ENCODE results near the gene PPM1E.
"Not testable (repeated sequence)": the region's sequence is repeated elsewhere in the genome, so short reads cannot be mapped to it uniquely, and the experiment has no call there.

Gene PPM1E

DNA sequence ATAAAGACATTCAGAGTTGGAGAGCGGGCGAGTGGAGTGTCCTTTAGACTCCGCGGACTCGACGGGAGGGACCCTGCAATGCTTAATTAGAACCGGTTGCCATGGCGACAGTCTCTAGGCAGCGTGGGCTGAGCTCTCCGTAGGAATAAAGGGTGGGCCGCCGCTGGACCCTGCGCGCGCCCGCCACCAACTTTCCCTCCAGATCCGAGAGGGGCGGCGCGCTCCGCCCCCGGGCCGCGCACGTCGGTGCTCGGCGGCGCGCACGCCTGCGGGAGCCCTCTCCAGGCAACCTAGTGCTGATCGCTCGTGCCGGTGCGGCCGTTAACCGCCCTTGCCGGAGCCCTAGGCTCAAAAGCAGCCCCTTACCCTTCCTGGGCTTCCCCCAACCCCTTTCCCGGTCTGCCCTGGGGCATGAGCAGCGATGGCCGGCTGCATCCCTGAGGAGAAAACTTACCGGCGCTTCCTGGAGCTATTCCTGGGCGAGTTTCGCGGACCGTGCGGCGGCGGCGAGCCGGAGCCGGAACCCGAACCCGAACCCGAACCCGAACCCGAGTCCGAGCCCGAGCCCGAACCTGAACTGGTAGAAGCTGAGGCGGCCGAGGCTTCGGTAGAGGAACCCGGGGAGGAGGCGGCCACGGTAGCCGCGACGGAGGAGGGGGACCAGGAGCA lies at the start of gene PPM1E:
TSS of gene PPM1E (plus strand) at position 278 of the 669 bp plus-strand sequence.
- DNase-seq (ENCODE audit: extremely low read depth in 1 of 2, low read depth in 1 of 2) = peak in 1 of 2 donors; percentile 14

DNA sequence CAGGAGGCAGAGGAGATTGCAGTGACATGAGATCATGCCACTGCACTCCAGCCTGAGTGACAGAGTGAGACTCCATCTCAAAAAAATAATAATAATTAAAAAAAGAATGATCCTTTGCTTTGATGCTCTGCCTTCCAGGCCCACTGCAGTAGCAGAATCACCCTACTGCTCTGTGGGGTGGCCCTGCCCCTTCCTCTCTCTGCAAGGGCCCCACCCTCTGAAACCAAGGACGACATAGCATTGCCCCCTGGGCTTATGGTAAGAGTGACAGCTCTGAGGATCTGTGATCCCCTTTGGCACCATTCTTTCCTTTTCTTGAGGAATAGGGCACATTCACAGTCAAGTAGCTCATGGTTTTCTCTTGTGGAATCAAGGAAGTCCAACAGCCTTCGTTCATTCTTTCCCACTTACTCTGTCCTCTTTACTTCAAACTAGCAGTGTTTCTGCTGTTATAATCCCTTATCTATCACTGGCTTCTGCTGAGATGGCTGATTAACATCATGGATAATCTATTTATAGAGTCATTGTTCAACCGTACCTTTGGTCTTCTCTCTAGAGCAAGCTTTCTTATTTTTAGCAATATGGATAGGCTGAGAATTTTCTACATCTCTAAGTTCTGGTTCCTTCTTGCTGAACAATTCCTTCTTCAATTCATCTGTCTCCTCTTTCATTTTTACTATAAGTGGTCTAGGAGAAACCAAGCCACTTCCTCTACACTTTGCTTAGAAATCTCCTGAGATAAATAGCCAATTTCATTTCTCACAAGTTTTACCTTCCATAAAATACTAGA lies 49.1 kb upstream of the PPM1E start:
- DNase-seq (ENCODE audit: extremely low read depth in 1 of 2, low read depth in 1 of 2) = no peak

DNA sequence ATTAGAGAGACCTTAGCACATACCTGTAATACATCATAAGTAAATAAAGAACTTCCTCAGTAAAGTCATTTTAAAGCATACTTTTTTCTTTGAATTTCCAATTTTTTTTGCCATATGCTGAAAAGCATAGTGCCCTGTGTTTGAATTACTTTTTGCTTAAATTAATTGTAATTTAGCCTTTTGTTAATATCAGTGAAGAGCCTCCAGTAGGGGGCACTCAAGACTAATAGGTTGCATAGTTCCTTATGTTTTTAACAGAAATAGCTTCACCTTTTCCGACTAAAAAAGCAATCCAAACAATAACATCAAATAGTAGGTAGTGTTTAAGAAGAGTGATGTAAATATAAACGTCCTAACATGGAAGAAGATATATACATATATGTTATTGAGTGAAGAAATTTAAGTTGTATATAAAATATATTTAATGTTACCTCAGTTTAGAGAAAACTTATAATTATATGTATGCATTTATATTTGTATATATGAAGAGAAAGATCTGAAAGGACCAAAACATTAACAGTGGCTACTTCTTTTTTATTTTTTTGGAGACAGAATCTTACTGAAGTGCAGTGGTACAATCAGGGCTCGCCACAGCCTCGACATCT lies 44.6 kb upstream of the PPM1E start:
- peak in 1 of 2 donors; percentile 4 for DNase-seq (ENCODE audit: extremely low read depth in 1 of 2, low read depth in 1 of 2)

DNA sequence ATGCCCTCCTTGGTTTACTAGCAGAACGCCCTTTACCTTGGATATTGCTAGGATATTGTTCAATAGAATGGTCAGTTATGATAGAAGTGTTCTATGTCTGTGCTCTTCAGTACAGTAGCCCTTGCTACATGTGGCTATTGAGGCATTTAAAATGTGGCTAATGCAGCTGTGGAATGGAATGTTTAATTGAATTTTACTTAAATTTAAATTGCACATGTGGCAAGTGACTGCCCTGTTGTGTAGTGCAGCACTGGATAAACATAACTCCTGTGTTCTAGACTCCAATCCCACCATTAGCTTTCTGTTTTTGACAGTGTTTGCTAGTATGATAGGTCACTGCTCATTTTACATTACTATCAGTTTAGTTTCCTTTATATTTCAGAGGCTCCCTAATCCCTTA lies 33.4 kb upstream of the PPM1E start:
- no peak for DNase-seq (ENCODE audit: extremely low read depth in 1 of 2, low read depth in 1 of 2)

DNA sequence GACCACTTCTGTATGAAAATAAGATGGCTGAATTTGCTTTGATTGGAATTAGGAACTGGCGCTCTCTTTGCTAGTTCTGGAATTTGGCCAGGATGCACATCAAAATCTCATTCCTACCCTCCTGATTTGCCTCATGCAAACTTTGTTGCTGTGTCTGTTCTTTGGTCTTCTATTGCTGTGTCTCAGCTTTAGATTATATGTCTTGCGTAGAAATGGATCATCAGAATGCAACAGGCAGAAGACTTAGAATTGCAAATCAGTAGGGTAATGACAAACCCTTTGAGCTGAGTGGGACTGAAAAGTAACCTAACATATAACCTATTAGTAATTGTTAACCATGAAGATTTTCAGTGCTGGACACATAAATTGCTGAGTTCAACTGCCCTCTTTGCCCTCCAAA lies 33.0 kb upstream of the PPM1E start:
- no peak for DNase-seq (ENCODE audit: extremely low read depth in 1 of 2, low read depth in 1 of 2)

DNA sequence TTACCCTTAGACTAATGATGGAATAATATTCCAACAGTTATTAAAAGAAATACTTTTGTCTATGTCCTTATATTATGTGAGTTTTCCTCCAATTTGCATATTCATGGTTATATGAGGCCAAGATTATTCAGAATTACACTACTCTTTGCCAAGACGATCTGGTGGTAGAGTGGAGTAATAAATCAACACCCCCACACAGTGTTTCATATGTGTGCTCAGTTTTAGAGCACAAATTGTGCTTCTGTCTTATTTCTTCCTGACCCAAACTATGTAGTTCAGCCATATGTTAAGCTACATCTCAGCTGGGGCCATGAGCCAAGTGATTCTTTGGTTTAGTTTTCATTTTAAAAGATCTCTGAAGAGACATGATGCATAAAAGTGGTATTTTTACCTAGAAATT lies 26.9 kb upstream of the PPM1E start:
- no peak for DNase-seq (ENCODE audit: extremely low read depth in 1 of 2, low read depth in 1 of 2)

DNA sequence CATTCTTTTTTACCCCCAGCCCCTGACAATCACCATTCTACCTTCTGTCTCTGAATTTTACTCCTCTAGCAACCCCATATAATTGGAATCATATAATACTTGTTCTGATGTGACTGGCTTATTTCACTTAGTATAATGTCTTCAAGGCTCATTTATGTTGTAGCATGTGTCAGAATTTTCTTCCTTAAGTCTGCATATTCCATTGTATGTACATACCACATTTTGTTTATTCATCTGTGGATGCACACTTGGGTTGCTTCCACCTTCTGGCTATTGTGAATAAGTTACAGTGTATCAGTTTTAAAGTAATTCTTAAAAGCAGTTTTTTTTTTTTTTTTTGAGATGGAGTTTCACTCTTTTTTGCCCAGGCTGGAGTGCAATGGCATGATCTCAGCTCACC lies 24.7 kb upstream of the PPM1E start:
- DNase-seq (ENCODE audit: extremely low read depth in 1 of 2, low read depth in 1 of 2) = no peak

DNA sequence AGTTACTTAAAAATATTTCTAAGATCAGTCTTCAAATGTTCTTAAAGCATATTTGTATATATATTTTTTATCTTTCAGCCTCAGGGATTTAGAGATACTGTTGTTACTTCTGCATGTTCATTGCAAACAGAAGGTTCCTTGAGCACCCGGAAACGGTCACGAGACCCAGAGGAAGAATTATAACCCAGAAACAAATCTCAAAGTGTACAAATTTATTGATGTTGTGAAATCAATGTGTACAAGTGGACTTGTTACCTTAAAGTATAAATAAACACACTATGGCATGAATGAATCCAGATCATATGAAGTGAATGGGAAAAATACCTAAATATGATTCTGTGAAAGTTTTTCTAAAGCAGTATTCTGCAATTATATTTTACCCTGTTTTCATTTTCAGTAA lies 21.6 kb upstream of the PPM1E start:
- DNase-seq (ENCODE audit: extremely low read depth in 1 of 2, low read depth in 1 of 2) = no peak

DNA sequence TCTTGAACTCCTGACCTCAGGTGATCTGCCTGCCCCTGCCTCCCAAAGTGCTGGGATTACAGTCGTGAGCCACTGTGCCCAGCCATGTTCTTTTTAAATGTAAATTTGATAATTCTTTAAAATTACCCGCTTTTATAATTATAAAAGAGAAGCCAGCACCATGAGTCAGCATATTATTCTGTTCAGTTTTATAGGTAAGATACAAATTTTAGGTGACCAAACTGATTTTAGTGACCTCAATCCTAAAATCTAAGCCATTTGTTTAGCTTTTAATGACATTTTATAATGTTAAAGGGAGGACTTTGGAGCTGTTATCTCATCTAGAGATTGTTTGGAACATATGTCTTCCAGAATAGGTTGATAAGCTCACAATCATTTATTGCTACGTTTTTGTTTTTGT lies 20.8 kb upstream of the PPM1E start:
- no peak for DNase-seq (ENCODE audit: extremely low read depth in 1 of 2, low read depth in 1 of 2)

DNA sequence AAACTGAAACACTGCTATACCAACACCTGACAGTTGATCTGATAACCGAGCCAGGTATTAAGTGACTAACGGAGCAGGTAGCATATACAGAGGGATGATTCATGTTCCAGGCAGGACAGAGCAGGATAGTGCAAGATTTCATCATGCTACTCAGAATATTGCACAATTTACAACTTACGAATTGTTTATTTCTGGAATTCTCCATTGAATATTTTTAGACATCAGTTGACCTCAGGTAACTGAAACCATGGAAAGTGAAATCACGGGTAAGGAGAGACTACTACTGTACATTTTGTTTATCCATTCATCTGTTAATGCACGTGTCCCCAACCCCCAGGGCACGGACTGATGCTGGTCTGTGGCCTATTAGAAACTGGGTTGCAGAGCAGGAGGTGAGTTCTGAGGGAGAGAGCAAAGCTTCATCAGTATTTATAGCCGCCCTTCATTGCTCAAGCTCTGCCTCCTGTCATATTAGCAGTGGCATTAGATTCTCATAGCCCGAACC lies 14.5 kb upstream of the PPM1E start:
- no peak for DNase-seq (ENCODE audit: extremely low read depth in 1 of 2, low read depth in 1 of 2)

DNA sequence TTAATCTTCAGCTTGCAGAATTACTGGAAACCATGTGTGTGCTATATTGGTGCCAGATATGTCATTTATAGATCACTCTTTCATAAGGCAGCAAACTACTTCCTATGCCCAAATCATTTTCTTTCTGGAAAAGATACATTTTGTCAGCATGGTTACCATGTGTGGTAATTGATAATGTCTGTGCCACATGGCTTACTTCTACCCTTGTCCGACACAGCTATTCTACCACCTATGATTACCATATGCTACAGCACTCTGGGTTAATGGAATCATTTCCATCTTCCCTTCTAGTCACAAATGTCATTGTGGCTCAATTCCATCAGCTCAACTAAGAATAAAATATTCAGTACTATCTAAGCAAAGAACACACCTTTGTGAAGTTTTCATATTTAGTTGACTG lies 8.0 kb upstream of the PPM1E start:
- DNase-seq (ENCODE audit: extremely low read depth in 1 of 2, low read depth in 1 of 2) = no peak

DNA sequence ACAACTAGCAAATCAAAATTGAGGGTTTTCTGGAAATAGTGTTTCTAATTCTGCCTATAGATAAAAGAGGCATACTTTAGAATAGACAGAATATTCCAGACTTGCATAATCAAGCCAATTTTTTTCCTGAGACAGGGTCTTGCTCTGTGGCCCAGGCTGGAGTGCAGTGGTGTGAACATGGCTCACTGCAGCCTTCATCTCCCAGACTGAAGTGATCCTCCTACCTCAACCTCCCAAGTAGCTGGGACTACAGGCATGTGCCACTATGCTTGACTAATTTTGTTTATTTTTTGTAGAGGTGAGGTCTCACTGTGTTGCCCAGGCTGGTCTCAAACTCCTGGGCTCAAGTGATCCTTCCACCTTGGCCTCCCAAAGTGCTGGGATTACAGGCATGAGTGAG lies 6.0 kb upstream of the PPM1E start:
- not testable (repeated sequence) for DNase-seq (ENCODE audit: extremely low read depth in 1 of 2, low read depth in 1 of 2)

DNA sequence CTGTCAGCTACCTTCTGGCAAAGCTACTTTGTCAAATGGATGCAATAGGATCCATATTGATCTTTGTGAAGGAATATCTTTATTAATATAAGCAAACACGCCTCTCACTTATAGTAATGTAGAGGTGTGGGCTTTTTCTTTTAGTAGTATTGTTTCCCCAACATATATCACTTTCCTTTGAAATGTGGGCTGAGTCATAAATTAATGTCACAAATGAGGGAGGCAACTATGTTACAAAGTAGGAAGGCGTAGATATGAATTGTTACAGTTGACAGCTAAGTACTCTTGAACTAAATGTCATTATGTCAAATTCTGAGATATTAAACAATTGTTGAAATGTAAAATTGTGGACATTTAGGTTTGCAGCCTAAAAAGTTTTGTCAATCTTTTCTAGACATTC lies 2.6 kb upstream of the PPM1E start:
- no peak for DNase-seq (ENCODE audit: extremely low read depth in 1 of 2, low read depth in 1 of 2)

DNA sequence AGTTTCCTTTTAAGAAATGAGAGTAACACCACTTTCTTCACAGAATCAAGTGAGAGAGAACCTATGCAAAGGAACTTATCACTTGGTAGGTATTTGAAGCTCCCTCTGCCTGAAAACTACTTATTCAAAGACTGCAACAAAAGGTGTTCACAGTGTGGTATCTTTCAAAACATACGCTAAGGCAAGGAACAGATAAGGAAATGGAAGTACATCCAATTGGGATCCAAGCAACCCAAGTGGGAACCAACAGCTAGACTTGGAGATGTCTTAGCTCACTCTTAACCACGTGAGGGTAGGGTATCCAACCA lies 431 bp upstream of the PPM1E start:
- no peak for DNase-seq (ENCODE audit: extremely low read depth in 1 of 2, low read depth in 1 of 2)

DNA sequence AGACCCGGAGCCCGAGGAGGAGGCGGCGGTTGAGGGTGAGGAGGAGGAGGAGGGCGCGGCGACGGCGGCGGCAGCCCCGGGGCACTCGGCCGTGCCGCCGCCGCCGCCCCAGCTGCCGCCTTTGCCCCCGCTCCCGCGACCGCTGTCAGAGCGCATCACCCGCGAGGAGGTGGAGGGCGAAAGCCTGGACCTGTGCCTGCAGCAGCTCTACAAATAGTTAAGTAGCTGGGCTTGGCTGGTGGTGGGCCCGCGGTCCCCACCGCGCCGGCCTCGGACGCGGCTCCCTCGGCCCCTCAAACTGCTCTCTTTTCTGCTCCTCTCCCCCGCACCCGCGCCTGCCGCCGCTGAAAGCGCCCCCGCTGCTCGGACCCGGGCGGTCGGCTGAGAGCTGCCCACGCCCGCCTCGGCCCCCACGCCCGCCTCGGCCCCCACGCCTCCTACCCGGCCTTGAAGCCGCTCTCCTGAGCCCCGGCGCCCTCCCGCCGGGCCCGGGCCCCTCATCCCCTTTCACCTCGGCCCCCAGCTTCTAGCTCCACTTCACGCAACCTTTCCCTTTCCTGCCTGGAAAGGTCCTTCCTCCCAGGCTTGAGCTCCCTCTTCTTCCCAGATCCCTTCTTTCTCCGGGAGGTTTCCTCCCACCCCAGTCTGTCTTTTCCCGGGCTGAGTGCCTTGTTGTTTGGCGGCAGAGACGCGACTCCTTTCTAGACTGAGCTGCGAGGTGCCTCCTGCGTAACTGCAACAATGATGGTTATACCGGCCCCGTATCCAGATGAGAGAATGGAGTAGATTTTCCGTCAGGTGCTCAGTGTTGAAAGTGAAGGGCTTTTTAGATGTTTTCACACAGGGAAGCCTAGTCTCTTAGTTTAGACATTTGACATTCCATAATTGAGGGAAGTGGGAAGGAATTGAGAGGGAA lies 850 bp downstream of the PPM1E start:
- no peak for DNase-seq (ENCODE audit: extremely low read depth in 1 of 2, low read depth in 1 of 2)

DNA sequence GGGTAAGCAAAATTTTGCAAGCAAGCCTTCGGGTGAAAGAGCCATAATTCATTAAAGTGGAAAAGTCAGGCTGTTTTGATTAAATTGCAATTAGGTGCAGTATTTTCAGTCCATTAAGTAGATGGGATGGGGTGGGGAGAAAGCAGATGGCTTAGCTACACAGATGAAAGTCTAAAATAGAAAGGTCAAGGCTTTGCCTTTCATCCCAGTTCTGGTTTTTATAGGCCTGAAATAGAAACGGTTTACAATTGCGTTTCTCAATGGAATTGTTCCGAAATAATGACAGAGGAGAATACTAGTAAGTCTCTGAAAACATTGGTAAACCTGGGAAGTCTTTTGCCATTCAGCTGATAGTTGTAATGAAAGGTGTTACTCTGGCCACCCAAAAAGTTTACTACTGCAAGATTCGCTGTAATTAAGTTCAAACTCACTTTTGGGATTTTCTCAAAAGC lies 1.5 kb downstream of the PPM1E start:
- no peak for DNase-seq (ENCODE audit: extremely low read depth in 1 of 2, low read depth in 1 of 2)

DNA sequence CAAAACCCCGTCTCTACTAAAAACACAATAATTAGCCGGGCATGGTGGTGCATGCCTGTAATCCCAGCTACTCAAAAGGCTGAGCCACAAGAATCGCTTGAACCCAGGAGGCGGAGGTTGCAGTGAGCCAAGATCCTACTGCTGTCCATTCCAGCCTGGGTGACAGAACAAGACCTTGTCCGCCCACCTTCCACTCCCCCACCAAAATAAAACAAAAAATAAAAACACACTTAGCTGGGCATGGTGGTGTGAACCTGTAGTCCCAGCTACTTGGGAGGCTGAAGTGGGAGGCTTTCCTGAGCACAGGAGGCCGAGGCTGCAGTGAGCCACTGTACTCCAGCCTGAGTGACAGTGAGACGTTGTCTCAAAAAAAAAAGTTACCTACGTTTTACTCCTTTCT lies 3.2 kb downstream of the PPM1E start:
- DNase-seq (ENCODE audit: extremely low read depth in 1 of 2, low read depth in 1 of 2) = no peak

DNA sequence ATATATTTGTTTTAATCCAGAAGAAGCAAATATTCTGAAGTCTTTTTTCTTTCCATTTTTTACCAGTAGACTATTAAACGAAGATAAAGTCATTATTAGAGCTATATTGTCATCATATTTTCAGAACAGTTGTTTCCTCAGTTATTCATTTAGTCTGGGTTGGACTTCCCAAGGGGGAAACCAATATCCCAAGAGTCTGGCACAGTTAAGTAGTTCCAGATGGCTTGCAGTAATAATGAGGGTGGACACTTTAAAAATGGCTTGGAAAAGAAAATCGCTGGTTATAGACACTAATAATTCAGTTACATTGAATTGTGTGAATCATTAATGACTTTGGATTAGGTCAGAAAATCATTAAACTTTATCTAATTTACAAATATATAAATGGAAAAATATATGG lies 3.9 kb downstream of the PPM1E start:
- no peak for DNase-seq (ENCODE audit: extremely low read depth in 1 of 2, low read depth in 1 of 2)

DNA sequence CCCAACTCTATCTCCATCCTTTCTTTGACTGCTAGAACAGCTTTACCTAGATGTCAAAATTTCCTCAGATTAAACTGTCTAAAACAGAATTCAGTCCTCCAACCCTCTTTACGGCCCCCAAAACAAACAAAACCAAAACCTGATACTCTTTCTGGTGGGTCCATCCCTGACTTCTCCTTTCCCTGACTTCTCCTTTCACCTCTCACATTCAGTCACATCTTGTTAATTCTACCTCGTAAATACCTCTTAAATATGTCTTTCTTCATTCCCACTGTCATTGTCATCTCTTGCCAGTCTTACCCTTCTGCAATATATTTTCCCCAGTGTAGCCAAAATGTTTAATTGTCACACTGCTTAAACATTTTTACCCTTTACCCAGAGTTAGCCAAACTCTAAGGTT lies 4.6 kb downstream of the PPM1E start:
- no peak for DNase-seq (ENCODE audit: extremely low read depth in 1 of 2, low read depth in 1 of 2)

DNA sequence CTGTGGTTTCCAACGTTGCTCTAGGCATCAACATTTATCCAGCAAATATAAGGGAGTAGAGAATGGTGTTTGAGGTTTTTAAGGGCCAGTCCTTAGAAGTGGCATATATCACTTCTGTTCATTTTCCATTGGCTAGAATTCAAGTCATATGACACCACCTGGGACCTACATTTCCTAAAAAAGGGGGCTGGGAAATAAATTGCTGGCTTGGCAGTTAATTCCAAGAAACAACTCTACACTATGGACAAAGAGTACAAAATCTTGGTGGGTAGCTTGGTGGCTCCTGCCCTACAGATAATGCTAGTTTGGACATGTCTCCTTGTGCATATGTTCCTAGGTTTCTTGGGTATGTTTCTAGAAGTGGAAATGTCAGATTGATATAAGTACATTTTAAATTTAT lies 7.6 kb downstream of the PPM1E start:
- no peak for DNase-seq (ENCODE audit: extremely low read depth in 1 of 2, low read depth in 1 of 2)

DNA sequence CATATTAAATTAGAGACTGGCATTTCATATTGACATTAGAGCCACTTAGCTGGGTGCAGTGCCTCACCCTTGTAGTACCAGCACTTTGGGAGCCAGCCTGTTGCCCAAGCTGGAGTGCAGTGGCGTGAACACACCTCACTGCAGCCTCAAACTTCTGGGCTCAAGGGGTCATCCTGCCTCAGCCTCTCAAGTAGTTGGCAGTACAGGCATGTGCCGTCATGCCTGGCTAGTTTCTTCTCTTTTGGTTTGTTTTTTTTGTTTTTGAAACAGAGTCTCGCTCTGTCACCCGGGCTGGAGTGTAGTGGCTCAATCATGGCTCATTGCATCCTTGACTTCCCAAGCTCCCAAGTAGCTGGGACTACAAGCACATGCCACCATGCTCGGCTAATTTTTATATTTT lies 8.7 kb downstream of the PPM1E start:
- no peak for DNase-seq (ENCODE audit: extremely low read depth in 1 of 2, low read depth in 1 of 2)

All from activated CD8-positive, alpha-beta memory T cell treated with anti-CD3 and anti-CD28 coated beads for 1 hour (primary cell).